HG03575 (cell line): ENCODE measurements around the gene SDCBP2.

ENCODE experiments used
- ATAC-seq: cut with Tn5 transposase; IDR thresholded peaks from one replicate; pipeline ENCODE4 v1.9.1; 2021; ENCODE audit not compliant: unreplicated experiment, insufficient number of reproducible peaks, low FRiP score; ENCODE audit errors: extremely low read depth

Gene SDCBP2

DNA sequence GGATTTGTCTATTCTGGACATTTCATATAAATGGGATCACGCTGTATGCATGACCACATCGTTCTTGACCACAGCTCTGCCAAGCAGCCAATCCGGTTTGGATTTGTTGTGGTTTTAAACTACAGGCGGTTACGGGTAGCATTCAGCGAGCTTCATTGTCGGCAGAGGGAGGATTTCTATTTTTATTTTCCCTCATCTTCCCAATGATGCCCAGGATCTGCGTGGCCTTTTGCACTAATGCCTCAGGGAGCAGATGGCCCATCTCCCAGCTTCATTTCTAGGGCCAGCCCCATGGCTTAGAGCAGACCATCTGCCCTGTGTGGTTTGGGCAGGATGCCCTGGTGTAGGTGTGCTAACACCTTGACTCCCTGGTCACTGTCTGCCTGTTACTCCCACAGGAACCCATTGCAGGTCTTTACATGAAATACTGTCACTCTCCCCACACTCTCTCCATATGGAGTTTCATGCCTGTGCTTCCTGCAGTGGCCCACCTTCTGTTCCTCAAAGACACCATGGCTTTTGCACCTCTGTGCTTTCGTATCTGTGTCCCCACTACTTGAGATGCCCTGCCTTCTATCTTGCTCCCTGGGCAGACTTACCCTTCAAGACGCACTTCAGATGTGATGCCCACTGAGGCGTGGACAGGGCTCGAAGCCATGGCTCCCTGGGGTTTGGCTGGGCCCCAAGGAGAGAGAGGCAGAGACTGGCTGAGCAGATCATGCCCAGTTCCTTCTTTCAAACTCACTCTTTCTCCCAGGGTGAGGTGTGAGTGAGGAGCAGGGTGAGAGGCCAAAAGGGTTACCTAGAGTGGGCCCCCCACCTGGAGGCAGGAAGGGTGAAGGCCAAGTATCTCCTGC, 26.0 kb downstream of the SDCBP2 start:
- no peak for ATAC-seq

DNA sequence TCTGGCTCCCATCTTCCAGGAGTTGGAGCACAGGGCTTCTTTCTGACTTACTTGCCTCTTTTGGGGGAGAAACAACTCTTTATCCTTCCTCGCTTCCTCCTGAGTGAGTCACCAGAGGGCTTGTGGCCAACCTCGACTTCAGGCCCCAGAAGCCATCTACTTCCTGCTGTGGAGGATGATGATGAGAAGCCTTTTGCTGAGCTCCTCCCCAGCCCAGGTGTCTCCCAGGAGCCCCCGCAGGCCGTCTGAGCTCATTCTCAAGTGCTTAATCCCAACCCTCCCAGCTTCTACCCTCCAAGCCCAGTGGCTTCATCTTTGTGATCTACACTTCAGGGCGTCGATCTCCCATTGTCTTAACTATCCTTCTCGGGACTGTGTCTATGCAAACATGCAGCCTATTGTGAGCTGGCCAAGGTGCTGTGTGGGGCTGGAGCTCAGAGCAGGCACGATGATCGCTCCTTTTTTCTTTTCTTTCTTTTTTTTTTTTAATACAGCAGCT, 27.9 kb downstream of the SDCBP2 start:
- ATAC-seq: no peak

DNA sequence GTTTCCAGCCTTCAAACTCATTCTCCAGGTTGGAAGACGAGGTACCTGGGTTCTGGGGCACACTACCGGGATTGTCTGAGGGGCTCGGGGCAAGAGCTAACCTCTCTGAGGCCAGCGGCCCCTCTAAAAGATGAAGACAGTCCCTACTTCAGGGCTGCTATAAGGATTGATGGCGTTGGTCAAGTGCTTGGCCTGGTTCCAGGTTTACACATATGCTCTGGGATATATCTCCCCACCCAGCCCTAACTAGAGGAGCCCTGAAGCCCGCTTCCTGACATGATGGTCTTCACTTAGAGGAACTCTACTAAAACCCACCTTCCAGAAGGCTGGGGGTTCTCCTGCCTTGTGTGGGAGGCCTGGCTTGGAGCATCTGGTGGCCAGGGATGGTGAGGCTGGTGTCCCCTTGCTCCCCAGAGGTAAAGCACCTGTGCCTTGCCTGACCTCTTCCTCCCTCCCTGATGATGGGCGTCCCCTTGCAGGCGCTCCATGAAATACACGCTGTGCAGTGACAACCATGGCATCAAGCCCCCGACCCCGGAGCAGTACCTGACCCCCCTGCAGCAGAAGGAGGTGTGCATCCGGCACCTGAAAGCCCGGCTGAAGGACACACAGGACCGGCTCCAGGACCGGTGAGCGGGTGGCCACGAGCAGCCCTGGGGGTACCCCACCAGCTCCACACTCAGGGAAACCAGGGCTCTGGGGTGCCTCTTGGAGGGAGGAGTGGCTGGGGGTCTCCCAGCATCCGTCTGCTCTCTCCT, 28.7 kb downstream of the SDCBP2 start:
- no peak for ATAC-seq

DNA sequence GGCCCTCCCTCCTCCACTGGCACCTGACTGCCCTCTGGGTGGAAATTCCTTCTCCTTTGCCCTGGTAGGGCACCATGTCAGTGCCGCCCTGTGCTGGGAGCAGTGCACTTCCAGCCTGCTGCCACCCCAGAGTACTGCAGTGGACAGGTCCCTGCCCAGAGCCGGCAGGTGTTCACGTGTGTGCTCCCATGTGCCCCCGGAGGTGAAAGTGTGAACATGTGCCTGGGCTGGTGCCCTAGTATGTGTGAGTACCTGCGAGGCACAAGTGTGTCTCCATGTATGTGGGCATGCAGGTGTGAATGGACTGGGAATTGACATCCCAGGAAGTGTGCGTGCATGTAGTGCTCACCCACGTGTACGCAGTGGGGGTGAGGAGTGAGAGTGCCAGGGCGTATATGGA, 29.4 kb downstream of the SDCBP2 start:
- ATAC-seq: no peak

DNA sequence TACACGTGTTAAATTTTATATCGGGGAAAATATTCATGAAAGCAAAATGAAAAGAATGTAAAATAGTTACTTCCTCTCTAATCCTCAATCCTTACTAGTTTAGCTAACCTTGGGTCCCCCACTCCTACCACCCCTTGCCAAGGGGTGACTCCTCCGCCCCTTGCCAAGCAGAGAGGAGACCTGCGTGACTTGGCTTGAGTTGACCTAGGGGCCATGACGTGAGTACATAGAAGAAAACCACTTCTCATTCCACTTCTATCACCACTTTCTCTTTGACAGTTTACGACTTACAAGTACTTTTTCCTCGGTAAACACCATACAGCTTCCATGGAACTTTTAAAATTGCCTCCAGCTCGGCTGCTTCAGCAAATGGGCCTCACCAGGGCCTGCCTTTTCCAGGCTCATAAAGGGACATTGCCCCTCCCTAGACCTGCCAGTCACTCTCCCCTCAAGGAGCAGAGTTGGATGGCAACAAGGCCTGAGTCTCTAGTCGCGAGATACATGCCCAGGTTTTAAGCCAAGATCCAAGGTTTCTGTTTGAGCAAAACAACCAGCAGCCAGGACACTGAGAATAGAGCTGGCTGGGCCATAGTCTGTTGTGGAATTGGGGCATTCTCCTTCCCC, 29.9 kb downstream of the SDCBP2 start:
- ATAC-seq: no peak

DNA sequence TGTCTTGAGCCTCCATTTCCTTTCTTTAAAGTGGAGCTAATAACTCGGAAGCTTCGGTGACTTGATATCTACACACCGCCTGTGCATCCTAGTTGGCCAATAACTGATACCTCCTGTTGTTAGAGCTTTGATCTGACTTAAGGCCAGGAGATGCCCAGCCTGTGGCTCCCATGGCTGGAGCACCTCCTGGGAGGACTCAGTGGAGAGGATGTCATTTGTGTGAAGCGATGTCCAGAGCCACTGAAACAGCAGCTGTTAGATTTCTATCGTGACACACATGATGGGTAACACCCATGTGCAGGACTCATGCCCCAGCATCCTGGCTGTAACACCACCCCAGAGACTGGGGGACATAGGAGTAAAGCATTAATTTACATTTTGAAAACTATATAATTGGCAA, 30.8 kb downstream of the SDCBP2 start:
- ATAC-seq: no peak

DNA sequence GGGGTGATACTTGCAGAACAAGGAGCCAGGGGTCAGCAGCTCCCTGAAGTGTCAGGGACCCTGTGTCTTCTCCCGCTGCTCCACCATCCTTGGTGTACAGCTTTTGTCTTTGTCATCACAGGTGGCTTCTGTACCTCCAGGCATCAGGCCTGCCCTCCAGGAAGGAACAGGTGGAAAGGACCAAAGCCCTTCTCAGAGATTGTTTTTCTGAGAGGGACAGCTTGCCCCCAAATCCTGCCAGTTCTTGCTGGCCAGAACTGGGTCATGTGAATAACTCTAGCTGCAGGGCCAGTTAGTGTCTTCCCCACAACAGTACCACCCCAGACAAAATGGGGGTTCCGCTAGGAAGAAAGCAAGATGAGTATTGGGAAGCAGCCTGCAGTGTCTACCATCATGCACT, 31.5 kb downstream of the SDCBP2 start:
- no peak for ATAC-seq

- ATAC-seq: no peak
Measured at GRCh38 chr20:1296922-1297321, 32.0 kb downstream of the SDCBP2 start.

DNA sequence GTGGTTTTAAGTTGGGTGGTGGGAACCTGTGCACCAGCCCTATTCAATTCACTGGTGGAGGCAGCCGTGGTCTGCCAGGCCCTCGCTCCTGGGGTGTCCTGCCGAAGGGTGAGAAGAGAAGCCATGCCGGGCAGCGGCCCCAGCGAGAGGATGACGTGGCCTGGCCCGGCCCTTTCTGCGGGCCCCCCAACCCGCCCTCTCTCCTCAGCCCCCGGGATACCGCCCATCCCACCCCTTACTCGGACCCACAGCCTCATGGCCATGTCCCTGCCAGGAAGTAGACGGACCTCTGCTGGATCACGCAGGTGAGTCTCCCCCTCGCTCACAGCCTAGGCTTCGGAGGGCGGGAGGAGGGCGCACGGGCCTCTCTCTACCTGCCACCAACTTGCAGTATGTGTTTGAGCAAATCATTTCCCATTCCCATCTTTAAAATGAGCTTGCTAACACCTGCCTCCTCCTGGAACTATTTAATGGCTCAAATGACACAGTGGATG, 32.8 kb downstream of the SDCBP2 start:
- no peak for ATAC-seq

- no peak for ATAC-seq
Measured at GRCh38 chr20:1295276-1295930, 33.5 kb downstream of the SDCBP2 start.

DNA sequence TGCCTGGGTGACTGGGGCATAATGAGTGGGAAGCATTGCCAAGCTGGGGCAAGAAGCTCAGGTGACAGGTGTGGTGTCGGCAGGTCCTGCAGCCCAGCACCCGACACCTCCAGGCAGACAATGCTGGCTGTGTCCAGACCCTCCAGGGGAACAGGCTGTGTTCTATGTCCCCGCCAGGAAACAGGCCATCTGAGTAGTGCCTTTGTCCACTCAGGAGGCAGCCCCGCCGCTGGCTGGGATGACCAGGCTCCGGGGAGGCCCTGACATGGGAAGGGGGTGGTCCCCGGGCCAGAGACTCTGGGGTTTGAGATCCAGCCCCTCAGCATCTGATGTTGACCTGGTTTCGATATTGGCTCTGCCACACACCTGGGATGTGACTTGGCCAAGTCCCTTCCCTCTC, 34.4 kb downstream of the SDCBP2 start:
- no peak for ATAC-seq

GRCh38 chr20:1293641-1294379, 35.1 kb downstream of the SDCBP2 start:
- ATAC-seq: no peak

DNA sequence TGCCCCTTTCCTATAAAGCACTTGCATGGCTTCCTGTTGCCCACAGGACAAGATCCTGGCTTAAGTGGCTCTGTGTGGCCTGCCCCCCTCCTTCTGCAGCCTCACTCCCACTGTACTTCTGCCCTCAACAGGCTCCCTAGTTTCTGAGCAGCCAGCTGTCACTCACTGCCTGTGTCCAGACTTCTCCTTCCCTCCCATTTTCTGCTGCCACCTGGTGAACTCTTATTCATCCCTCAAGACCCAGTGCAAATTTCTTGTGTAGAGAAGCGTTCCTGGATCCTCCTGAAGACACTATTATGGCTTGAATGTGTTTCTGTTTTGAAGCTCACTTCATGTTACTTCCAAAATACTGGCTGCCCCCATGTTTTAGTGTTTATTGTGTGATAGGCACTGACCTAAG, 36.3 kb downstream of the SDCBP2 start:
- no peak for ATAC-seq

DNA sequence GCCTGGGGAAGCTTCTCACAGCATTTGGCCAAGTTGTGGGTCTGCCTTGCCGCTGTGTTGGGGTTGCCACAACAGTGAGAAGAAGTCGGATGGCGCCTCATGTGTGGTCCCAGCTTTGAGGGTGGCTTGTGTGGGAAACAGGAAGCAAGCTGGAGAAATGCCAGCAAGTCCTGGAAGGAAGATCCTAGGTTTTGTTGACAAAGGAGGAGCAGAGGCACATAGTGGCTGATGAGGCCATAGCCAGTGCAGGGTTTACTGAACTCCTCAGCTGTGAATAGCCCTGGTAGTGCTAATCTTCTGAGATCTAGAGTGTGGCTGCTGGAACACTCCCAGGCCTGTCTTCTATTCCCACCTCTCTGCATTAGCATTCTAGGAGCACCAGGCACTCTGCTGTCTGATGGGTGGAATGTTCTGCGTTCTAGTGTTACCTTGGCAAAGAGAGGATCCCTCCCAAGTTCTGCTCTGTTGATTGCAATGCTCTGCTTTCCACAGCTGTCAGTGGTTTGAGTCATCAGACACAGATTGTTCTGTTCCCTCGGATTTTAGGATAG, 37.7 kb downstream of the SDCBP2 start:
- no peak for ATAC-seq

- ATAC-seq: no peak
Measured at GRCh38 chr20:1287787-1288569, 41.0 kb downstream of the SDCBP2 start.

GRCh38 chr20:1287306-1287705, 41.6 kb downstream of the SDCBP2 start:
- ATAC-seq: no peak

- ATAC-seq: no peak
Measured at GRCh38 chr20:1286267-1287024, 42.5 kb downstream of the SDCBP2 start.
